Suppressor macrophage (primary cell): ENCODE measurements around the gene POC1A.

Source experiments
- DNase-seq, 4 experiments: peaks; one replicate each; pipeline ENCODE4 v3.0.0-alpha.2; 2020 to 2022
- total RNA-seq, 17 experiments: gene quantifications; one replicate each; lab custom pipeline; 2026; ENCODE audit warnings: mixed read lengths in 6 of 17, inconsistent platforms in 3 of 17; lab: John Stamatoyannopoulos, UW

The POC1A gene
- 1.3 to 15.6 (median 5.2) reads per million in 17 experiments for total RNA-seq

DNA sequence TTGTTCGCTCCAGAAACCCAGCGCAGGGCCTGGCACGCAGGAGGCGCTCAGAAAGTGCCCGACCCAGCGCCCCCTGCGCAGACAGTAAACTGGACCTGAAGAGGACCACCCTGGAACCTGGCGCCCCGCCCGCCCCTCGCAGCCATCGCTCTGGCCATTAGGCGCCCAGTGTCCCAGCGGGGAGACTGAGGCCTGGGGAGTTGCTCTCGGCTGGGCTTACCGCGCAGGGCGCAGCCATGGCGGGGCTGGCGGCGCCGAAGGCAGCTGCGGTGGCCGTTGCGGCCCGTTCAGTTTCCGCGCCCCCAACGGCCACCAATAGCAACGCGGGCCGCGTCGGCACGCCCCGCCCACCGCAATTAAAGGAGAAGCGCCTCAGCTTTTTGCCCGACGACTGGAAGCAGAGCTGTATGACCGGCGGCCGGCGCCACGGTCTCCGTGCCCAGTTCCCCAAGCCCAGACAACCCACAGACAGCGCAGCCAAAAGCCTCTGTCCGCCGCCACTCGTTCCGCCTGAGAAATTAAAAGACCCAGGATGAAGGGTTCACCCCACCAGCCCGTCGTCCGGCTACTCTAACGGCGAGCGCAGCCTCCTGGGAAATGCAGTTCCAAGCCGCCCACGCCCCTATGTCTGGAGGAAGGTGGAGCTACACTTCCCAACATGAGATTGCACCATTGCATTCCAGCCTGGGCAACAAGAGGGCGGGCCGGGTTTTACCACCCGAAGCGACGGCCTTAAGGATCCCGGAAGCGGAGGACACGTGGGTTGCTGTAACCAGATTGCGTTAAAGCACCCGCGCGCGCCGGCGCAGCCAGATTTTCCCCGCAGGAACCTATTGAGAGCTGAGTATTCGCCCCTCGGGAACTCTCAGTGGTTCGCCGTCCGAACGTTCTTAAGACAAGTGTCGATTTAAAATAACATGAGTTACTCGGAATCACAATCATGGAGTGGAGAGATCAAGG is at the start of gene POC1A:
Gene POC1A, minus strand, starts transcription at position 289 of the 960 bp plus-strand sequence. Its CDS starts 51 bp downstream, at position 238.
- peak; percentile 98 to 100 (median 100) for DNase-seq

DNA sequence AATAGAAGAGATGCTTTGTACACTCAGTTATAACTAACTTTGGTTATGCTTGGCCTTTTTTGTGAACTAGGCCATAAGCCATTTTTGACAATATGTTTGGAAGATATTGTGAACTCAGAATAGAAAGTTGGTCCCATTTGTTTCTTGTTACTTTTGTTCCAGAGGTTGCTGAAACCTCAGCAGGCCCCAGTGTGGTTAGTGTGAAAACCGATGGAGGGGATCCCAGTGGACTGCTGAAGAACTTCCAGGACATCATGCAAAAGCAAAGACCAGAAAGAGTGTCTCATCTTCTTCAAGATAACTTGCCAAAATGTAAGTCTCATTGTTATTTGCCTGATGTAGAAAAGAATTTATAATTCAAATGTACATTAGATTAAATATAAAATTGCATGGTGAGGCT is 49.5 kb upstream of the POC1A start:
- no peak for DNase-seq

DNA sequence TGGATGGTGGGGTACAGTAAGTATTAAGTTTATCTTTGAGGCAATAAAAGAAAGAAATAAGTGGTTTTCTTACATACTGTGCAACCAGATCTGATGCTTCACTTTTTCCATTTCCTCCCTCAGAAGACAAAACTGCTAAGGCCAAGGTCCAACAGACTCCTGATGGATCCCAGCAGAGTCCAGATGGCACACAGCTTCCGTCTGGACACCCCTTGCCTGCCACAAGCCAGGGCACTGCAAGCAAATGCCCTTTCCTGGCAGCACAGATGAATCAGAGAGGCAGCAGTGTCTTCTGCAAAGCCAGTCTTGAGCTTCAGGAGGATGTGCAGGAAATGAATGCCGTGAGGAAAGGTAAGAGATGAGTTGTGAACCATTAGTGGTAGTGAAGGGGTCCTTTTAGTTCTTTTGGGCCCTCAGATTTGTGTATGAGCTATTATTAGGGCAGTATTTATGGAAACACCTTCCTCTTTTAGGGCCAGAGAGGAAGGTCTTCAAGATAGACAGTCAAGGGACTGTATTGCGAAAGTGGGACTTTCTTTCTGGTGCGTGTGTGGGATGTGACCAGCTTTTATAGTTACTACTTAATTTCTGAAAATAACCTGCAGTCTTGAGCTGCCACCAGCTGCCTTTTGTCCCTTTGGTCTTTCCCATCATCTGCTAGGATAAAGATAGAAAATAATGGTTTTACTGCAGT is 48.3 kb upstream of the POC1A start:
- DNase-seq: peak; percentile 71 to 92 (median 84)

DNA sequence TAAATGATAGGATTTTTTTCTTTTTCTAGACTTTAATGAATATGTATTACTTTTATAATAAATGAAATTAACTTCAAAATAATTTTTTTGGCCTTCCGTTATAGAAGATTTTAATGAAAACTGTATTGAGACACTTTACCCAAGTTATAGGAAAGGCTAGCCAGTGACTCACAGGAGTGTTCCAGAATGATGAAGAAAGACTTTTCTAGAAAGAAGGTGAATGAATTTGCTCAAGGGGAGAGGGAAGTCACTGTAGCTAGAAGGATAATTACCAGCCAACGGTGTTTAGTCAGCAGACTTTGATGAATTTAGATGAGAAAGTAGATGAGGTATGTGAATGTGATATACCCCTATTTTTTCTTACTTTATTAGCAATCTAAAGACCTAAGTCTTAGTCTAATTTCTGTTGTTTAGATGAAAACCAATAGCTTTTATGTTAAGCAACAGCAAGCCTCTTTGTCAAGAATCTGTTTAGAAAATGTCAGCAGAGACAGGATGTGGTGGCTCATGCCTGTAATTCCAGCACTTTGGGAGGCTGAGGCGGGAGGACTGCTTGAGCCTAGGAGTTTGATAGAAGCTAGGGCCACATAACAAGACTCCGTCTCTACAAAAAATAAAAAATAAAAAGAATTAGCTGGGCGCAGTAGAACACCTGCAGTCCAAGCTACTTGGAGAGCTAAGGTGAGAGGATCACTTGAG is 46.9 kb upstream of the POC1A start:
- peak in 2 of 4 experiments; percentile 48 to 58 for DNase-seq

DNA sequence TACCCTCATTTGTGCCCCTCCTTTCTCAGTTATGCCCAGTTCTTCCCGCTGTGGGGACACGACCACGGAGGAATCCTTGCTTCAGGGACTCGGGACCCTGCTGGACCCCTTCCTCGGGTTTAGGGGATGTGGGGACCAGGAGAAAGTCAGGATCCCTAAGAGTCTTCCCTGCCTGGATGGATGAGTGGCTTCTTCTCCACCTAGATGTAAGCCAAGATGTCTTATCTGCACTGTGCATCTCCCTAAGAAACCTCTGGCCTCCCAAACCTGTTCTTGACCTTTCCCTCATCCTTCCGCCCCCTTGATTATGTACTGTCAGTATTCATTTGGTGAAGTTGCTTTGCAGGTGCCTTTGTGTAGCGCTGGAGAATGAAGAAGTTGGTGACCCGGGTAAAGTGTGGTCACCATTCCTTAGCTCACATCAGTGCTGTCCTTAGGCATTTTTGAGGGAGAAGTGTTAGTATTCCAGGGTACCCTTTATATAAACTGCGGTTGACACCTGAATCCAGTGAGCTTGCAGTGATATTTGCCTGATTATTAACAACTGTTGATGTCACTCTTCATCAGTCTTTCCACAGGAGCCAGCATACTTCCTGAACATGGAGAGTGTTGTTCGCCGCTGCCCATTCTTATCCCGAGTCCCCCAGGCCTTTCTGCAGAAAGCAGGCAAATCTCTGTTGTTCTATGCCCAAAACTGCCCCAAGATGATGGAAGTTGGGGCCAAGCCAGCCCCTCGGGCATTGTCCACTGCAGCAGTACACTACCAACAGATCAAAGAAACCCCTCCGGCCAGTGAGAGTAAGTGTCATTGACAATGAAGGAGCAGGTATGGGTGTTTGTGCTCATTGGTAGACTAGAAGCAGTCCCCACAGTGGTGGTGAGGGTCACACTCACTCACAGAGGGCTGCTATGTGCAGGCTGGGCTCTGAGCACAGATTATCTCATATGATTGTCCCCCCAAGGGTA is 44.7 kb upstream of the POC1A start:
- peak in 2 of 4 experiments; percentile 23 to 37 for DNase-seq

DNA sequence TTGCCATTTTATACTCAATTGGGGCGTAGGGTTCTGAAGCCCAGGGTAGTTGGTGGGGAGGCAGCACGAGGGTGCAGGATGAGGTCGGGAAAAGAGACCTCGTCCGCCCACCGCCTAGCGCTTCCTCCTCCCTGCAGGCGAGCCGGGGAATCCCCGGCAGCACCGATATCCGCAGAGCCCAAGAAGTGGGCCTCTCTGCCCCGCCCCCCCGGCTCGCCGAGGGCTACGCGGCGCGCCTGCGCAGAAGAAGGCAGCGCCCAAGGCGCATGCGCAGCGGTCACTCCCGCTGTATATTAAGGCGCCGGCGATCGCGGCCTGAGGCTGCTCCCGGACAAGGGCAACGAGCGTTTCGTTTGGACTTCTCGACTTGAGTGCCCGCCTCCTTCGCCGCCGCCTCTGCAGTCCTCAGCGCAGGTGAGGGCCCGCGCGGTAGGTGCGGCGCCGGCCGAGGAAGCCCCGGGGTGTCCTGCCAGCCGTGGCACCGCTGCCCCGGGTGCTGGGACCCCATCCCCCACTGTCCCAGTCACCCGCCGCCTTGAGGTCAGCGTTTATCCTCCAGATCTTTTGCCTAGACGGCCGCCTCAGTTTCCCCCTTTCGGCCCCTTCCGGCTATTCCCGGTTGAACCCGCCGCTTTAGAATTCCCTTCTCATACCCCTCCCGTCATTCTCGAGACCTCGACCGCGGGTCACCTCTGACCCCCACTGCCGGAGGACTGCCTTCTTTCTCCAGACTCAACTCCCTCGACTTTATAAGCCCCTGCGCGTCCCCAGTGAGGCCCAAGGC is 43.8 kb upstream of the POC1A start, which contains the start of gene ALAS1:
Gene ALAS1, plus strand, starts transcription at position 319 of the 784 bp plus-strand sequence. CDS start 1,082 bp downstream, outside the sequence.
- peak; percentile 97 to 99 (median 98) for DNase-seq

DNA sequence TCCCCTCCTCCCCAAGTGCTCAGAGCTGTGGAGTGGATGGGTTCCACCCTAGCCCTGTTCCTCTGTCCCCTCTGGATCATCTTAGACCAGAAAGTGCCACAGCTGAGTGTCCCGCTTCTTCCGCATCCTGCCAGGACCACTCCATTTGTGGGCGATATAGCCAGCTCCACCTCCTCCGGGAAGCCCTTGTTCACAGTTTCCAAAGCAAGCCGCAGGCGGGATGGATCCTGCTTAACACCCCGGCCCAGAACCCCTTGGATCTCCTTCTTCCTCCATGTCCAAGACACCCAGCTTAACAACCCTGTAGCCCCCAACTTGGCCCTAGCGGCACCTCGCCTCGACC is 43.2 kb upstream of the POC1A start:
- no peak for DNase-seq

DNA sequence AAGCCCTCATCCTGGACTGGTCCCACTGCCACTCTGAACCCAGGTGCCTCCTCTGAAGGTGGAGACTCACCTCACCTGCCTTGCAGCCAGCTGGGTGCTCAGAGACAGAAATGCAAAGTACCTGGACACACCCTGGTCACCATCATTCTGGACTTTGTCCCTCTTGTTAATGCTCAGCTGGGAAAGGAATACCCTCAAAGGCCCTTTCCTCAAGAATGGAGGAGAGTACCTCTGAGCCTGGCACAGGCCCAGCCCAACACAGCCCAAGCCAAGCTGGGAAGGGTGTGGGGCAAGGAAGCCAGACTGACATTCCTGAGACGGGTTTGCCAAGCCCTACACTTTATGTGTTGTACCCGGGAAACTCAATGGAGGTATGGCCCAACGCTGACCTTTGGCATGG is 42.8 kb upstream of the POC1A start:
- DNase-seq: no peak

DNA sequence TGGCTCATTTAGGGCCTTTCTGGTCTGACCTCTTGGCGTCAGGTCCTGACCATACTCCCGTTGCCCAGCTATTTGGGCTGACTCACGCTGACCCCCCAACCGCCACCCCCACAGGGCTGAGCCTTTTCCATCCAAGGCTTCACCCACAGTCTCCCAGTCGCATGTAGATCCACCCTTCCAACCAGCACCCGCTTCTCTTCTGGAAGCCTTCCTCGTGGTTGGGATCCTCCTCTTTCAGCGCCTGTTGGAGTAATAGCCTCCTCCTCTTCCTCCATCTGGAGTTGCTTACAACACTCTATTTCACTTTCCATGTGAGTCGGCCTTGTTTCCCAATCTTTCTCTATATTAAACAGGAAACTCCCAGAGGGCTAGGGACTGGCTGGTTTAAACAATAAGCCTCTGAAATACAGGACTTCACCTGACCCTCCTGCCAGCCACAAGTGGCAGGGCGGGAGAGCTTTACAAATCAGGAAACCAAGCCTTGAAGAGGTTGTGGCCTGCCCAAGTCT is 41.7 kb upstream of the POC1A start:
- DNase-seq: peak; percentile 84 to 96 (median 90)

DNA sequence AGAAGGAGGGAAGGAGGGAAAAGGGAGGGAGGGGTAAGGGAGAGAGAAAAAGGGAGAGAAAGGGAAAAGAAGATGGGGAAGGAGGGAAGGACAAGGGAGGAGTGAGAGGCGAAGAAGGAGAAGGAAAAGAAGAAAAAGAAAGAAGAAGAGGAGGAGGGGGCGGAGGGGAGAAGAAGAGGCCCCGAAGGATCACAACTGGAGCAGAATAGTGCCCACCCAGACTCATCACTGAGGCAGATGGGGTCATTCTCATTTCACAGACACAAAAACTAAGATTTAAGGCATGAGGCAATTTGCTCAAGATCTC is 41.0 kb upstream of the POC1A start:
- DNase-seq: no peak

DNA sequence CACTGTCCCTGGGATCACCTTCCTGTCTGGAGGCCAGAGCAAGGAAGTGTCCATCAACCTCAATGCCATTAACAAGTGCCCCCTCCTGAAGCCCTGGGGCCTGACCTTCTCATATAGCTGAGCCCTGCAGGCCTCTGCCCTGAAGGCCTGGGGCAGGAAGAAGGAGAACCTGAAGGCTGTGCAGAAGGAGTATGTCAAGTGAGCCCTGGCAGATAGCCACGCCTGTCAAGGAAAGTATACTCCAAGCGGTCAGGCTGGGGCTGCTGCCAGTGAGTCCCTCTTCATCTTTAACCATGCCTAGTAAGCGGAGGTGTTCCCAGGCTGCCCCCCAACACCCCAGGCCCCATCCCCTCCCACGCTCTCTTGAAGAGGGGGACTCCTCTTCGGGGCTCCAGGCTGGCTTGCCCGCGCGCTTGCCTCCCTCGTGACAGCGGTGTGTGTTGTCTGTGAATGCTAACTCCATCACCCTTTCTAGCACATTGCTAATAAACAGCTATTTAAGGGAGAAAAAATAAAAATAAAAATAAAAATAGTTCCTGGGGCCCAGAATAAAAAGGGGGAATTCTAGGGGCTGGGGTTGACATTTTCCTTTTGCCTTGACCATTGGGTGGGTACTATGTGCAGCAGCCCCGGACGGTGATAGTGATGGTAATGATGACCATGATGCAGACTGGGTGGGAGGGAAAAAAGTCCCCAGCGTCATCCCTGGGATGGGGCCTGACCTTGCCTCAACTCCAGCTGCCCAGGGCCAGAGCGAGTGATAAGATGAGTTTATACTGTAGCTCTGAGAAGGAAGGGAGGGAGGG is 40.5 kb upstream of the POC1A start:
- DNase-seq: no peak

DNA sequence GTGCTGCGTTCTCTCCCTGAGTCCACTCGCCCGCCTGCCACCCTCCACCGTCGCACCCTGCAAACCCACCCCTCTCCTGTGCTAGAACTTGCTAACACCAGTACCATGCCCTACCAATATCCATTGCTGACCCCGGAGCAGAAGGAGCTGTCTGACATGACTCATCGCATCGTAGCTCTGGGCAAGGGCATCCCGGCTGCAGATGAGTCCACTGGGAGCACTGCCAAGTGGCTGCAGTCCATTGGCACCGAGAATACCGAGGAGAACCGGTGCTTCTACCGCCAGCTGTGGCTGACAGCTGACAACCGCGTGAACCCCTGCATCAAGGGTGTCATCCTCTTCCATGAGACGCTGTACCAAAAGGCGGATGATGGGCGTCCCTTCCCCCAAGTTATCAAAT is 38.8 kb upstream of the POC1A start:
- DNase-seq: no peak

DNA sequence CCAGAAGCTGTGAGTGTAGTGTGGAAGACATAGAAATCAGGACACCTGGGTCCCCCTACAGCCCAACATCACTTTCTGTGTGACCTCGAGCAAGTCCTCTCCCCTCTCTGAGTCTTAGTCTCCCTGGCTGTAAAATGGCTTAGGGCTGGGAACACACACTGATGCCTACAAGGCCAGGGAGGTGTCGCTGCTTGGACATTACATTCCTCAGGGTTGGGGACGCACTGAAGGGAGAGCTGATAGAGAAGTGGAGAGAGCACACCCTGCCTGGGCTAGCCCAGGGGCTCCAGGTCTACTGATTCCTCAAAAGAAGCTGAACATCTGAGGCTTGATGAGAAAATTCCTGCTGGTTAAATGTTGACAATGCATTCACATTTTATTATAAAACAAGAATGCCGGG is 37.4 kb upstream of the POC1A start:
- DNase-seq: no peak

DNA sequence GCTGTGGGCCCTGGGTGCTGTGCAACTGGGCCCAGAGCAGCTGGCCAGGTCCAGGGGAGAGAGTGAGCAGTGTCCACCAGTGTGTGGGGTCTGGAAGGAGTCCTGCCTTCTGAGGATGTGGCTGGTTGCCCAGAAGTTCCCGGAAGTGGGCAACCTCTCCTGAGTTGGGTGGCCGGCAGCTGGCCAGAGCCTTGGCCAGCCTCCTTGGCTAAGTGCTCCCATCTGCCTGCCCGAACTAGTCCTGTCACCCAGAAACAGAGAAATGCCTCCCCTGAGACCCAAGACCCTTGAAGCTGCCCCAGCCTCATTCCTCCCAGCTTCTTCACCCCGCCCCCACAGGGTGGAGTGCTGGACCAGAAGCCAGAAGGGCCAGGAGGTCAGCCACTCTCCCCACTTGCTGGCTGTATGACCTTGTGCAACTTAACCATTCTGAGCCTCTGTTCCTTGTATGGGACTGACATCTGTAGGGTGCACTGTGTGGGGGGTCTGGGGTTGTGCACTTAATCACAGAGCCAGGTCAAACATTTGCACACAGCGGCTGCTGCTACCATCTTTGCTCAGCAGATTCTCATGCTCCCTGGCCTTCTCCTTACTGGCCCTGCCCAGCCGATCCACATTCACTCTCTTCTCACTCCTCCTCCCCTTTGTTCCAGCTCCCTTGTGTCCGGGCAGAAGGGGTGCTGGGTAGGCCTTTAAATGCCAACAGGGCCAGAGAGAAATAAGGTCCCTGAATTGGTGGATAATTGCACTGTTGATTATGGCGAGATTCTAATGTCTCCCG is 36.3 kb upstream of the POC1A start:
- DNase-seq: peak in 1 of 4 experiments; percentile 27

DNA sequence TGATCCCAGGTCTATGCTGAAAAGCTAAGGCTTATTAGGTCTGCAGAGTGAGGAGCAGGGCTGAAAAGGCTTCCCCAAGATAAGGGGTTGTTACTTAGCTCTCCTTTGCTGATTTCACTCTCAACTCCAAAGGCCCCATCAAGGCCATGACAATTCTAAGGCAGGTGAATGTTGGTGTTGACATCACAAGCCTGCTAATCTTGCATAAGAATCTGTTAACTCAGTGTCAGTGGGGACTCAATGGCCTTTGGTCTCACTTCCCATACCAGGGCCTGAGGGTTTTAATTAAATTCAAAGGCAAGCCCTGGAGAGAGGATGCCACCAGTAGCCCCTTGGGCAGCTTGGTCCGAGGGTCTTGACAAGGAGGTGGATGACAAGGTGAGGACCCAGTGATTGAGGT is 34.3 kb upstream of the POC1A start:
- peak in 2 of 4 experiments; percentile 55 to 57 for DNase-seq

DNA sequence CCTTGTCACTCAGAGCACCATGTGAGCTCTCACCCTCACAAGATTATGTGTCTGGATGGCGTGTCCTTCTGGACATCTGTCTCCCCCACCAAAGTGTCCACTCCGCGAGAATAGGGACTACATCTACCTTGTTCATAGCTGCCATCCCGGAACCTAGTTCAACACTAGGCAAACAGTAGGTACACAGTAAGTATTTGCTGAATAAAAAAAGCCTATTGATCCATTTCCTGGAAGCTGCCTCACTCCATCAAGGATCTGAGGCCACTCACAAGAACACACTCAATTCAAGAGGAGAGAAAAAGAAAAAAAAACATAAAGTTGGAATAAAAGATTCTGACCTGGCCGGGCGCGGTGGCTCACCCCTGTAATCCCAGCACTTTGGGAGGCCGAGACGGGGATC is 32.5 kb upstream of the POC1A start:
- no peak for DNase-seq

DNA sequence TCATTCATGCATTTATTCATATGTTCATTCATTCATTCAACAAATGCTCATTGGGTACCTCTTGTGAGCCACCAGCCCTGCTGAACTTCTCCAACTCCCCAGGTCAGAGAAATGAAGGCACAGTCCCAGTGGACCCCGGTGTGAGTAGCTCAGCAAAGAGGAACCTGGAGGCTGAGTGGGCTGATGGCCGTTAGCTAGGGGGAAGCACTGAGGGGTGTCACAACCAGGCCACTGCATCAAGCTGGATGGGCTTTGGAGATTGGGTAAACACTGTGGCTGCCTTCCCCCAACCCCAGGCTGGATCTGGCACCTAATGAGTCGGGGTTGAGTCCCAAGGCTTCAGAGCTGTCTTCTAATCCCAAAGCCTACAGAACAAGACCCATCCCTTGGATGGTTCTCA is 31.6 kb upstream of the POC1A start:
- peak; percentile 79 to 91 (median 88) for DNase-seq

DNA sequence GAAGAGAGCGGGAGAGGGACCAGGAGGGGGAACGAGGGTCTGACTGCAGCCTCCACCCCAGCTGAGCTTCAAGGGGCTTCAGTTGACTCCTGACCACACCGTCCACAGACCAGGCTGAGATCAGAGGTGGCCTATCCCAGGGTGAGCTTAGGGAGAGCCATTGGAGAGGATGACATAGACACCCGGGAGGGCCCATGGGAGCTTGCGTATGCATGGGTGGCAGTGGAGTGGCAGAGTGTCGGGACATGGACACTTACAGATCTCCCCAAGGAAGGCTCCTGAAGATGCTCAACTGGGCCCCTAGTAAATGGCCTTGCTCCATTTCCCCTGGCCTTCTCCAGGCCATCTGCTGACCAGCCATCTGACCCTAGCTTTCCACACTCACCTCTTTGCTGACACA is 31.1 kb upstream of the POC1A start:
- no peak for DNase-seq

DNA sequence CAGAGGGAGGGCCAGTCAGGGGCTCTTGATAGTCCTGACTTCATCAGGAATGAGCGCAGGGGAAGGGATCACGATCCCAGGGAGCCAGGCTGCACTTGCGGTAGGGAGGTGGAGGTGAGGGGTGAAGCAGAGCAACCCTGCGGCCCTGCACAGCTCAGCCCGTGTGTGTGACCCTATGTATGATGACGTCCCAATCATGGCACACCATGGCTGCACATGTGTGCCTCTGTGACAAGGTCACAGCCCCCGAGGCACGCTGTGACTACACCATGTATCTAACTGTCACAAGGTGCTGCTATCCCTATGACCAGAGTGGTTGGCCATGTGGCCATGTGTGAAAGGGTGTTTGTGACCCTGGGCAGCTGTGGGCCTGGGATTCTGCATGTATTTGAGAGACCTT is 30.5 kb upstream of the POC1A start:
- no peak for DNase-seq
